ENCODE measurements around the gene LMO7. TPM values are rescaled to one million over a fixed set of nuclear protein-coding genes. Genes with fewer than 3 reads are reported as not detected.

LMO7 gene
- total and polyA plus RNA-seq, 8 donors: 123 to 669 (median 202) TPM

DNA sequence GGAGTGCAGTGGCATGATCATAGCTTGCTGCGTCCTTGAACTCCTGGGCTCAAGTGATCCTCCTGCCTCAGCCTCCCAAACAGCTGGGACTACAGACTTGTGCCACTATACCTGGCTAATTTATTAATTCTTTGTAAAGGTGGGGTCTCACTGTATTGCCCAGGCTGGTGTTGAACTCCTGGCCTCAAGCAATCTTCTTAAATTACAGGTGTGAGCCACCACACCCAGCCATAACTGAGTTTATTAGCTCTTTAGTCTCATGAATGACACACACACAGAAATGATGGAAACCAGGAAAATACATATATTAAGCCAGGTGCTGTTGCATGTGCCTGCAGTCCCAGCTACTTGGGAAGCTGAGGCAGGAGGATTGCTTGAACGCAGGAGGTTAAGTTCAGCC is 33.1 kb upstream of the LMO7 start:
- intact Hi-C loops (cut with DNase I): no loop called here
- DNase-seq (no peak), ATAC-seq (no peak)
- Histone ChIP-seq H3K27ac (no peak overlapping the region), H3K4me1 (no peaks in the 10 kb centered on the region), H3K9me3 (no peaks in the 10 kb centered on the region), H3K36me3 (peaks cover 0 to 24% of the 10 kb centered on the region in 2 donors), H3K27me3 (no peaks in the 10 kb centered on the region), H3K4me3 (no peak overlapping the region)
- TF ChIP-seq, protein P1, sequence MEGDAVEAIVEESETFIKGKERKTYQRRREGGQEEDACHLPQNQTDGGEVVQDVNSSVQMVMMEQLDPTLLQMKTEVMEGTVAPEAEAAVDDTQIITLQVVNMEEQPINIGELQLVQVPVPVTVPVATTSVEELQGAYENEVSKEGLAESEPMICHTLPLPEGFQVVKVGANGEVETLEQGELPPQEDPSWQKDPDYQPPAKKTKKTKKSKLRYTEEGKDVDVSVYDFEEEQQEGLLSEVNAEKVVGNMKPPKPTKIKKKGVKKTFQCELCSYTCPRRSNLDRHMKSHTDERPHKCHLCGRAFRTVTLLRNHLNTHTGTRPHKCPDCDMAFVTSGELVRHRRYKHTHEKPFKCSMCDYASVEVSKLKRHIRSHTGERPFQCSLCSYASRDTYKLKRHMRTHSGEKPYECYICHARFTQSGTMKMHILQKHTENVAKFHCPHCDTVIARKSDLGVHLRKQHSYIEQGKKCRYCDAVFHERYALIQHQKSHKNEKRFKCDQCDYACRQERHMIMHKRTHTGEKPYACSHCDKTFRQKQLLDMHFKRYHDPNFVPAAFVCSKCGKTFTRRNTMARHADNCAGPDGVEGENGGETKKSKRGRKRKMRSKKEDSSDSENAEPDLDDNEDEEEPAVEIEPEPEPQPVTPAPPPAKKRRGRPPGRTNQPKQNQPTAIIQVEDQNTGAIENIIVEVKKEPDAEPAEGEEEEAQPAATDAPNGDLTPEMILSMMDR (IDR thresholded peaks at IDR 0.05): no peak

DNA sequence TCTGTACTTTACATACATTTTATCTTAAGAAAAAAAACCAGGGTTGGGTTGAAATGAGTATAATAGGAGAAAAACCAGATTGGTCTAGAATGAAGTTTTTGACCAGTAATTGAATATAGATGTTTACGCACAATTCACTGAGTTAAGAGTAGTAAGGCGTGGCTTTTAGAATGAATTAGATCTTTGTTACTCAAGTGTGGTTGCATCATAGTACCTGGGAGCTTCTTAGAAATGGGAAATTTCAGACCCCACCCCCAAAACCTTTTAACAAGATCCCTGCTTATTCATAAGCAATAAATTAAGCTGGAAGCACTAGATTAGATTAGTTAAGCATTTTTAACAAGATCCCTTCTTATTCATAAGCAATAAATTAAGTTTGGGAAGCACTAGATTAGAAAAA is 28.7 kb upstream of the LMO7 start:
- DNase-seq: peak in 1 of 4 donors; percentile 6
- Histone ChIP-seq H3K36me3 (peaks cover 0 to 21% of the 10 kb centered on the region in 2 donors), H3K4me1 (no peaks in the 10 kb centered on the region), H3K9me3 (no peaks in the 10 kb centered on the region), H3K4me3 (no peak overlapping the region), H3K27ac (no peak overlapping the region), H3K27me3 (no peaks in the 10 kb centered on the region)
- intact Hi-C loops (cut with DNase I): no loop called here
- TF ChIP-seq, protein P1 (IDR thresholded peaks at IDR 0.05): no peak
- no peak for ATAC-seq

DNA sequence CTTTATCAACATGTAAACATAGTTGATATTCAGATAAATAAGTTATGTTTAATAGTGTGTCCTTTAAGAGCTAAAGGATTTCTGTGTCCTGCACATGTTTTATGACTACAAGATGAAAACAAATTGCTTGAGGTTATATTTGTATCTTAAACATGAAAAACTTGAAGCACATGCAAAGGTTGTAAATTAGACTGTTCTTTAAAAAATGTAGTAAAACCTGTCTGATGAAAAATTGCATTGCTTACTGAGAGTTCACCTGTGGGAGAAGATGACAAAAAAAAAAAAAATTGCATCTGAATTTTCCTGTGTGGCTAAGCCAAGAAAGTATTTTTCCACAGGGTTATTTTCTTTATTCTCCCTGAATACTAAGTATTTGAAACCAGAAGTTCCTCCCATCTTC is 25.7 kb upstream of the LMO7 start:
- DNase-seq (no peak), ATAC-seq (no peak)
- Histone ChIP-seq H3K4me1 (no peaks in the 10 kb centered on the region), H3K27ac (no peak overlapping the region), H3K36me3 (peaks cover 0 to 13% of the 10 kb centered on the region in 2 donors), H3K4me3 (no peak overlapping the region), H3K27me3 (no peaks in the 10 kb centered on the region), H3K9me3 (no peaks in the 10 kb centered on the region)
- intact Hi-C loops (cut with DNase I): no loop called here
- TF ChIP-seq, protein P1 (IDR thresholded peaks at IDR 0.05): no peak

DNA sequence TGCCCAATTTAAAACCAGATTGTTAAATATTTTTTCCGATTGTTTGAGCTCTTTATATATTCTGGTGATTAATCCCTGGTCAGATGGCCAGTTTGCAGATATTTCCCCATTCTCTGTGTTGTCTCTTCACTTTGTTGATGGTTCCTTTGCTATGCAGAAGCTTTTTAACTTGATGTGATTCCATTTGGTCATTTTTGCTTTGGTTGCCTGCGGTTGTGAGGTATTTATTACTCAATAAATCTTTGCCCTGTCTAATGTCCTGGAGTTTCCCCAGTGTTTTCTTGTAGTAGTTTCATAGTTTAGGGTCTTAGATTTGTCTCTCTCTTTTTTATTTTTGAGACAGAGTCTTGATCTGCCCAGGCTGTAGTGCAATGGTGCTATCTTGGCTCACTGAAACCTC is 23.8 kb upstream of the LMO7 start:
- H3K9me3 ChIP-seq: no peaks in the 10 kb centered on the region
- H3K36me3 ChIP-seq: no peaks in the 10 kb centered on the region
- no peaks in the 10 kb centered on the region for H3K27me3 ChIP-seq
- no peak for ATAC-seq
- no peak overlapping the region for H3K27ac ChIP-seq
- DNase-seq: no peak
- intact Hi-C loops (cut with DNase I): no loop called here
- no peak overlapping the region for H3K4me3 ChIP-seq
- TF ChIP-seq, protein P1 (IDR thresholded peaks at IDR 0.05): no peak
- no peaks in the 10 kb centered on the region for H3K4me1 ChIP-seq

DNA sequence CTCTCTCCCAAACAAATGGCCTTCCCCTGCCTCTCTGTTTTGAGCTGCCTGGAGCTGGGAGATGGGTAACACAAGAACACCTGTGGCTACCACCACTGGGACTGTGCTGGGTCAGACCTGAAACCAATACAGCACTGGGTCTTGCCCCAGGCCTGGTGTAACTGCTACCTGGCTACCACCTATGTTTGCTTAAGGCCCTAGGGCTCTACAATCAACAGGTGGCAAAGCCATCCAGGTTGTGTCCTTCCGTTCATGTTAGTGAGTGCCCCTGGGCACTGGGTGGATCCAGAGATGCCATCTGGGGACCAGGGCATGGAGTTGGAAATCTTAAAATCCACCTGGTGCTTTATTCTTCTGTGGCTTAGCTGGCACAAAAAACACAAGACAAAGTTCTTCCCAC is 18.9 kb upstream of the LMO7 start:
- DNase-seq (no peak), ATAC-seq (no peak)
- Histone ChIP-seq H3K27ac (no peak overlapping the region), H3K27me3 (no peaks in the 10 kb centered on the region), H3K9me3 (no peaks in the 10 kb centered on the region), H3K4me1 (no peaks in the 10 kb centered on the region), H3K36me3 (no peaks in the 10 kb centered on the region), H3K4me3 (no peak overlapping the region)
- intact Hi-C loops (cut with DNase I): no loop called here
- TF ChIP-seq, protein P1 (IDR thresholded peaks at IDR 0.05): no peak
